Upper lobe of left lung (tissue), 6 donors: ENCODE results near the gene CERS6. TPM values are rescaled to one million over a fixed set of nuclear protein-coding genes. Genes with fewer than 3 reads are reported as not detected.

Experiments
- ATAC-seq, 2 donors: fragments of 200-7000 bp; cut with Tn5 transposase; one replicate each; pipeline ENCODE4 v1.9.1; 2022; ENCODE audit warnings: mild to moderate bottlenecking in 2 of 2, moderate library complexity in 2 of 2; ENCODE audit not compliant: low FRiP score in 2 of 2
- DNase-seq, 2 donors: peaks; one replicate each; pipeline ENCODE4 v3.0.0-alpha.2; 2019 to 2020
- H3K27ac ChIP-seq, 4 donors: fragments of 200-600 bp; sonication (generic); one replicate each; pipeline ENCODE4 v1.5.1; 2016 to 2019
- H3K27me3 ChIP-seq, 4 donors: fragments of 200-600 bp; sonication (generic); one replicate each; pipeline ENCODE4 v1.5.1; 2017 to 2019
- H3K36me3 ChIP-seq, 4 donors: fragments of 200-600 bp; sonication (generic); one replicate each; pipeline ENCODE4 v1.5.1; 2016 to 2019
- H3K4me1 ChIP-seq, 4 donors: fragments of 200-600 bp; sonication (generic); one replicate each; pipeline ENCODE4 v1.5.1; 2018 to 2019
- H3K4me3 ChIP-seq, 4 donors: fragments of 200-600 bp; sonication (generic); one replicate each; pipeline ENCODE4 v1.5.1; 2017 to 2019; ENCODE audit warnings: mild to moderate bottlenecking in 2 of 4, moderate library complexity in 1 of 4
- H3K9me3 ChIP-seq, 4 donors: fragments of 200-600 bp; sonication (generic); one replicate each; pipeline ENCODE4 v1.5.1; 2018 to 2019
- EP300 ChIP-seq, 4 donors: sonication (generic); formaldehyde crosslinking; IDR thresholded peaks; one replicate each; pipeline ENCODE4 v1.5.1; 2017; ENCODE audit warnings: antibody characterized with exemption in 4 of 4, control low read depth in 2 of 4
- POLR2A ChIP-seq, 4 donors: fragments of 450-650 bp; IDR thresholded peaks; one replicate each; pipeline ENCODE4 v1.5.1; 2016 to 2017; ENCODE audit warnings: antibody characterized with exemption in 4 of 4, mild to moderate bottlenecking in 2 of 4
- POLR2AphosphoS5 ChIP-seq, 2 donors: sonication (generic); formaldehyde crosslinking; IDR thresholded peaks; one replicate each; pipeline ENCODE4 v1.5.1; 2017; ENCODE audit warnings: antibody characterized with exemption in 2 of 2
- WGBS, 2 donors: methylation state at CpG; one replicate each; pipeline ENCODE4 v1.1.5; 2017 to 2018; 5-methylcytosine and 5-hydroxymethylcytosine counted together
- total RNA-seq, 6 donors: library from RNA; depleted of rRNA in 4 of 6; stranded (reverse); fragments of >200 nt in 4 of 6; gene quantifications; one replicate each; pipeline versions ENCODE4 v1.1.0 to v1.2.1, GENCODE V29; 2016 to 2021
- TF ChIP-seq, protein P1 (sequence below), 6 experiments: fragments of 450-650 bp in 4 of 6; fragments of 200-600 bp in 2 of 6; sonication (generic) in 2 of 6; IDR thresholded peaks; one replicate each; pipeline ENCODE4 v1.5.1; 2016 to 2019; ENCODE audit warnings: antibody characterized with exemption in 6 of 6
- donor health status: DM: no; HTN: no; CAD: no; lungs with moderate emphysema.
- donor health status: DM: no; HTN: yes; CAD: no; lungs with severe emphysema.

The CERS6 gene
- total RNA-seq, 6 donors from 2014 or later: 7.3 to 24.7 (median 16.6) TPM

DNA sequence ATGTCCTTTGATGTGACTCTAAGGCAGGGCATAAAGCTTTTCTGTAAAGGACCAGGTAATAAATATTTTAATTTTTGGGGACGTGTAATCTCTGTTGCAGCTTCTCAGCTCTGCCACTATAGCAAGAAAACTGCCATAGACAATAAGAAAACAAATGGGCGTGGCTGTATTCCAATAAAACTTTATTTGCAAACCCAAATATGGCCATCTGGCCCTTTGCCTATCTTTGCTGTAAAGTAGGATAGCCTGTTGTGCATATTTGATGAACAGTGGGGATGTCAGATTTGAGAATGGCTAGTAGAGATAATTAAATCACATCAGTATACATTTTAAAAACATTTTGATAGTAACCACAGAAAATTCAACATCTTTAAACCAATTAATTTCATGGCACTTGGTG, 250.7 kb downstream of the CERS6 start:
- no peak overlapping the region for H3K4me3 ChIP-seq
- DNase-seq: no peak
- no peaks in the 10 kb centered on the region for H3K4me1 ChIP-seq
- H3K36me3 ChIP-seq: no peaks in the 10 kb centered on the region
- ATAC-seq: no peak
- no peaks in the 10 kb centered on the region for H3K9me3 ChIP-seq
- 93 to 94% methylated on average over 2 of the region's 2 CpGs for WGBS, 2 donors
- H3K27me3 ChIP-seq: no peaks in the 10 kb centered on the region
- H3K27ac ChIP-seq: no peak overlapping the region
- TF ChIP-seq POLR2AphosphoS5 (IDR thresholded peaks at IDR 0.05) (no peak), EP300 (IDR thresholded peaks at IDR 0.05) (no peak), POLR2A (IDR thresholded peaks at IDR 0.05) (no peak)
- TF ChIP-seq, protein P1, sequence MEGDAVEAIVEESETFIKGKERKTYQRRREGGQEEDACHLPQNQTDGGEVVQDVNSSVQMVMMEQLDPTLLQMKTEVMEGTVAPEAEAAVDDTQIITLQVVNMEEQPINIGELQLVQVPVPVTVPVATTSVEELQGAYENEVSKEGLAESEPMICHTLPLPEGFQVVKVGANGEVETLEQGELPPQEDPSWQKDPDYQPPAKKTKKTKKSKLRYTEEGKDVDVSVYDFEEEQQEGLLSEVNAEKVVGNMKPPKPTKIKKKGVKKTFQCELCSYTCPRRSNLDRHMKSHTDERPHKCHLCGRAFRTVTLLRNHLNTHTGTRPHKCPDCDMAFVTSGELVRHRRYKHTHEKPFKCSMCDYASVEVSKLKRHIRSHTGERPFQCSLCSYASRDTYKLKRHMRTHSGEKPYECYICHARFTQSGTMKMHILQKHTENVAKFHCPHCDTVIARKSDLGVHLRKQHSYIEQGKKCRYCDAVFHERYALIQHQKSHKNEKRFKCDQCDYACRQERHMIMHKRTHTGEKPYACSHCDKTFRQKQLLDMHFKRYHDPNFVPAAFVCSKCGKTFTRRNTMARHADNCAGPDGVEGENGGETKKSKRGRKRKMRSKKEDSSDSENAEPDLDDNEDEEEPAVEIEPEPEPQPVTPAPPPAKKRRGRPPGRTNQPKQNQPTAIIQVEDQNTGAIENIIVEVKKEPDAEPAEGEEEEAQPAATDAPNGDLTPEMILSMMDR (IDR thresholded peaks at IDR 0.05): no peak

DNA sequence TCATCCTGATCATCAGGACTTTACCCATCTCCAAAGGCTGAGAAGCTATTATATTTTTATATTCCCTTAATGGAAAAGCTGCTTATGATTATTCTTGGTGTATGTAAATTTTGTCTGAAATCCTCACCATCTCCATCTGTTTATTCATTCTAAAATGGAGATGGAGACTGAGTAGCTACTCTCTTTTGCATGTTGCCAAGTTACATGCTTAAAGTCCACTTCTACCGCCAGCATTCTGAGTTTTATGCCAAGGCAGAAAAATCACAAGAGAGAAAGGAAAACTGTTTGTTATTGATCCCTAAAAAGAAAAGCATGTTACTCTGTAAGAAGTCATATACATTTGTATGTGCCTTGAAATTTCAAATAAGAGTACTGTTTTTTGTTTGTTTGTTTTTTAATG, 252.0 kb downstream of the CERS6 start:
- Histone ChIP-seq H3K27me3 (no peaks in the 10 kb centered on the region), H3K9me3 (no peaks in the 10 kb centered on the region), H3K4me3 (no peak overlapping the region), H3K27ac (no peak overlapping the region), H3K4me1 (no peaks in the 10 kb centered on the region), H3K36me3 (no peaks in the 10 kb centered on the region)
- 73 to 90% methylated on average over 1 of the region's 1 CpG for WGBS, 2 donors
- no peak for TF ChIP-seq POLR2A (IDR thresholded peaks at IDR 0.05)
- DNase-seq (no peak), ATAC-seq (no peak)

DNA sequence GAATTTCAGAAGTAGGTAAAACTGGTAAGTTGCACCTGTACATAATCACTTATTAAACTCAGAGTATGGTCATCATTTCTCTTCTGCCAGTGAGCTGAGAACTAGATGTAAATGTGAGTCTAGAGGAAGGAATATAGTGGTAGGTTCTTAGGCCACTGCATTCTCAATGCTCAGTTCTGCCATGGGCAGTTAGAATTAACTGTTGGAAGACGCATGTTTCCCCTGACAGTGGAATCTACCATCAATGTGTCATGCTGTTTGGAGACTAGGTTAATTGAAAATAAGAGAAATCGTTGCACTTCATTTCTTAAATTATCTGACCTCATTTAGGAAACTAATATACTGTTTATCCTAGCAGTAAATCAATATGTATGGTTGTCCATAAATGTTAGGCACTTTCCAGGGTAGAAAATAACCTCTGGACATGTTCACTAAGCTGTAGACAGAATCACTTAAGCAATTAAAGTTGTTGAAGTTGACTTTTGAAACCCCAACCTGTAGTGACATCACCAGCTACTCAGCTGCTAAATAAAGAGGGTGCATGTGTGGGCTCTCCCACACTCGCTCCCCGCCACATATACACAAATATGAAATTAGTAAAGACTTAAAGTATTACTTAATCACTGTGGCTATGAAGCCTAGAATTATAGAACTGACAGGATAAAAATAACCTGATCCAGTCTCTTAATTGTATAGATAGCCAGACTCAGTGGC, 254.8 kb downstream of the CERS6 start:
- no peak overlapping the region for H3K27ac ChIP-seq
- H3K4me1 ChIP-seq: no peaks in the 10 kb centered on the region
- H3K36me3 ChIP-seq: no peaks in the 10 kb centered on the region
- no peaks in the 10 kb centered on the region for H3K9me3 ChIP-seq
- H3K4me3 ChIP-seq: no peak overlapping the region
- no peaks in the 10 kb centered on the region for H3K27me3 ChIP-seq
- DNase-seq (no peak), ATAC-seq (no peak)
- TF ChIP-seq, protein P1 (IDR thresholded peaks at IDR 0.05): no peak
- TF ChIP-seq POLR2AphosphoS5 (IDR thresholded peaks at IDR 0.05): no peak
- TF ChIP-seq EP300 (IDR thresholded peaks at IDR 0.05): no peak
- no peak for TF ChIP-seq POLR2A (IDR thresholded peaks at IDR 0.05)
- 84 to 89% methylated on average over 4 of the region's 4 CpGs for WGBS, 2 donors

DNA sequence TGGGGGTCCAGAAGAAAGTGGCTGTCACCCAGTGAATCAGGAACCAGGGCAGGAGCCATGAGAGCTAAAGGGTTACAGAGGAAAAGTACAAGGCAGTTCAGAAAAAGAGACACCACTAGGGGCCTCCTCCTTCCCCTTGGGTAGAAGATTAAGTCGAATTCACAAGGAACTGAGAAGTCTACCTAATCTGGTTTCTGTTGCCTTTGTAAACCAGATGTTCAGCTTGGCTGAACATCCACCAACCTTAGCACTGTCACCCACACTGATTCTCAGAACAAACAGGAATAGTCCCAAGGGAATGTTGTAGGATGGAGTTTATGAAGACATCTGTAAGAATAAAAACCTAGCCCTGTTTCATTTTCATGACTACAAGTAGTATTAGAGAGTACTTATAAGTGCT, 256.0 kb downstream of the CERS6 start:
- no peak for ATAC-seq
- H3K9me3 ChIP-seq: no peaks in the 10 kb centered on the region
- WGBS, 2 donors: 34 to 56% methylated on average over 1 of the region's 1 CpG

DNA sequence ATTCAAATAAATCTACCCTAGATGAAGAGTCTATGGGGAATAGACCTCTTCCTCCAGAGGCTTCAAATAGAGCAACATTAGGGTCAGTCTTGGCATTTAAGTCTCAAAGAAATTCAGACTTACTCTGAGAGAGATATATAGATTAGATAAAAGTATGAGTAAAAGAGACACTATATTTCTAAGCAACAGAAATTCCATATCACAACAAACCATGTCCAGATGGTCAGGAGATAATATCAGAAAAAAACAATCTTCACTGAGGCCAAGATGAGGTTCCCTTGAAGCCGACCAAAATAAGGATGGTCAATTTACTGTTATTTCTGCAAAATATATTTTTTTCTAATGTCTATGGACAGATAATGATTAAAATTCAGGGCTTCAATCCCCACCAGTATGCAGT, 257.3 kb downstream of the CERS6 start:
- no peak for ATAC-seq
- WGBS, 2 donors: 86 to 93% methylated on average over 1 of the region's 1 CpG
- no peak overlapping the region for H3K27ac ChIP-seq
- no peaks in the 10 kb centered on the region for H3K36me3 ChIP-seq
- H3K4me1 ChIP-seq: no peaks in the 10 kb centered on the region
- no peaks in the 10 kb centered on the region for H3K9me3 ChIP-seq
- no peak for DNase-seq
- no peak overlapping the region for H3K4me3 ChIP-seq
- TF ChIP-seq, protein P1 (IDR thresholded peaks at IDR 0.05): no peak
- TF ChIP-seq POLR2A (IDR thresholded peaks at IDR 0.05) (no peak), EP300 (IDR thresholded peaks at IDR 0.05) (no peak), POLR2AphosphoS5 (IDR thresholded peaks at IDR 0.05) (no peak)
- H3K27me3 ChIP-seq: no peaks in the 10 kb centered on the region

More for the DNA sequence above, 256.0 kb downstream of the CERS6 start:
- TF ChIP-seq POLR2A (IDR thresholded peaks at IDR 0.05): no peak
- no peak for TF ChIP-seq POLR2AphosphoS5 (IDR thresholded peaks at IDR 0.05)
- TF ChIP-seq, protein P1 (IDR thresholded peaks at IDR 0.05): no peak
- no peak for TF ChIP-seq EP300 (IDR thresholded peaks at IDR 0.05)
- Histone ChIP-seq H3K27me3 (no peaks in the 10 kb centered on the region), H3K4me1 (no peaks in the 10 kb centered on the region), H3K27ac (no peak overlapping the region), H3K4me3 (no peak overlapping the region), H3K36me3 (no peaks in the 10 kb centered on the region)
- no peak for DNase-seq
